NCI-H2196 (cell line): Measurements from ENCODE around the gene STARD3.
A peak's percentile ranks its signal among the peaks of the same experiment; 100 is the strongest.
"Not testable (repeated sequence)": the region's sequence is repeated elsewhere in the genome, so short reads cannot be mapped to it uniquely, and the experiment has no call there.

Experiments
- DNase-seq: peaks from one replicate; lab custom pipeline; 2025; ENCODE audit not compliant: unreplicated experiment; lab: John Stamatoyannopoulos, UW

STARD3 gene

DNA sequence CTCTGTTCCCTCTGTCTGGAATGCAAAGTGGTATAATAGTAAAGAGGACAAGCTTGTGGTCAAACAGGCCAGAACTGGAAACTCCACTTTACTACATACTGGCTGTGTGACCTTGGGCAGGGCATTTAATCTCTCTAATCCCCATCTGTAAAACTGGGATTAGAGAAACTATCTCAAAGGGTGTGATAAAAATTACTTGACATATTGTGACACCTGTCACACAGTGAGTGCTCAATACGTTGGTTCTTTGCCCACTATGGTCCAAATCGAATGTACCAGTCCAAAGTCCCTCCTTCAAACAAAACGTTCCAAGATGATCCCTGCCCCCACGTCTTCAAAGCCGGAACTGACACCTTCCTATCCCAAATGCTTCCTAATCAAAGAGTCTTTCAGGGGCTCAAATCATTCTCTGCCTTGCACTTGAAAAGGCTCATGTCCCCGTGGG is 50.2 kb downstream of the STARD3 start:
- no peak for DNase-seq

DNA sequence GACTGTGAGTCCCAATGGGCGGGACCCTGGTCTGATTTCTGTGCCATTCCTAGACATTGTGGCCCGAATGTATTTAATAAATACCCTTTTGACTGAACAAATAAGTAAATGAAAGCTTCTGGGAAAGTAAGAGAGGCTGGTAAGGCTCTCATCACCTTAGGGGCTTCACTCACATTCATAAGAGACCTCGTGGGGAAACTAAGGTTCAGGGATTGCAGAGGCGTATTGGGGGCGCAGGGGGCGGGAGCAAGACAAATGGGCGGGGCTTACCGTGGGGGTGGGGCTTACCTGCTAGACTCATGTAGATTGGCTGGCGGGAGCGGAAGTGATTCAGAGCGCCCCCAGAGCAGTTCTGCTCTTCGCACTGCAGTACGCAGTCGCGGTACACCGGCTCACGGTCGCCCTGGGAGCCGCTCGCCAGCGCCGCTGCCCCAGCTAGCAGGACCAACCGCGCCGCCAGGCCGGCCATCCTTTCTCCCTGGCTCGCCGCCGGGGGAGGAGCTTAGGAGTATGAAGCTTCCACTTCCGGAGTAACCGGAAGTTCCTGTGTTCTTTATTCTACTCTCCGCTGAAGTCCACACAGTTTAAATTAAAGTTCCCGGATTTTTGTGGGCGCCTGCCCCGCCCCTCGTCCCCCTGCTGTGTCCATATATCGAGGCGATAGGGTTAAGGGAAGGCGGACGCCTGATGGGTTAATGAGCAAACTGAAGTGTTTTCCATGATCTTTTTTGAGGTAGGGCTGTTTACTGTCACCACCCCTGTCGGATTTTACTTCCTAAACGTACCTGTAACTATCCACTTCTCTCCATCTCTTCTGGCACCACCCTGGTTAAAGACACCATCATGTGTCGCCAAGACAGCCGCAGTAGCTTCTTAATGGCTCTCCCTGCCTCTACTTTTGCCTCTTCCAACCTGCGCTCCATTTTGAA is 50.9 kb downstream of the STARD3 start, which contains the start of gene PGAP3:
TSS of gene PGAP3 (minus strand) at position 512 of the 929 bp plus-strand sequence. CDS start at position 469, 43 bp downstream.
- DNase-seq: peak; percentile 79

DNA sequence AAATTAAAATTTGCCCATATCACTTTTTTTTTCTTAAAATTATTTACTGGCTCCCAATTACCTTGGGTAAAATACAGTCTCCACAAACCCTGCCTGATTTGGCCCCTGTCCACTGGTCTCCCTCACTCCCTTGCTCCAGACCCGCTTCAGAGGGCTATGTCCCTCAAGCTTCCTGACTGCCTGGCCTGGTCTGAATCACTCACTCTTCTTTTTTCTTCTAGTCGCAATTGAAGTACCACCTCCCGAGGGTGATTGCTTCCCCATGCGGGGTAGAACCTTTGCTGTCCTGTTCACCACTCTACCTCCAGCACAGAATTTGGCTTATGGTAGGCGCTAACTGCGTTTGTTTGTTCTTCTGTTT is 51.5 kb downstream of the STARD3 start:
- no peak for DNase-seq

GRCh38 chr17:39688945-39689344 is 52.0 kb downstream of the STARD3 start:
- DNase-seq: no peak

DNA sequence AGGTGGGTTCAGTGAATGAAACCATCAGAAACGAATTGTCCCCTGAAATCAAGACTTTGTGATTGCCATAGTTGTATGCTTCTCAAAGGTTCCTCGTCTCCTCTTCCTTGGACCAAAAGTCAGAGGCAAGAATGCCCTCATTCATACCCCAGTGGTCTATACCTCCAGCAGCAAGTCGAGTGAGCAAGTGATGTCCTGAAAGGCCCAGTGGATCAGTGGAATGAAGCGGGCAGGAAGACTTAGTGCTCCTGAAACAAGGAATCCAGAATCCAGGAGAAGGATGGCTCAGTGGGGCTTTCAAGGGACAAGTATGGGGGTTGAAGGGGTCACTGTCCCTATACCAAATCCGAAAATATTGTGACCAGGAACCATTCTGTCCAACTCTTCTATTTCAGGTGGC is 57.6 kb downstream of the STARD3 start:
- no peak for DNase-seq

GRCh38 chr17:39695089-39695474 is 58.1 kb downstream of the STARD3 start:
- no peak for DNase-seq

GRCh38 chr17:39696731-39697130 is 59.8 kb downstream of the STARD3 start:
- DNase-seq: no peak

- no peak for DNase-seq
Measured at GRCh38 chr17:39697961-39698360, 61.0 kb downstream of the STARD3 start.

- DNase-seq: not testable (repeated sequence)
Measured at GRCh38 chr17:39699157-39699817, 62.3 kb downstream of the STARD3 start.

- DNase-seq: no peak
Measured at GRCh38 chr17:39699818-39700147, 62.8 kb downstream of the STARD3 start, which contains the start of gene ERBB2. Gene ERBB2 (plus strand): TSS chr17:39700064. CDS start chr17:39700239, 175 bp downstream.

- no peak for DNase-seq
Measured at GRCh38 chr17:39700148-39700987, 63.4 kb downstream of the STARD3 start.

GRCh38 chr17:39701012-39701783 is 64.3 kb downstream of the STARD3 start:
- DNase-seq: no peak

GRCh38 chr17:39701784-39702422 is 65.0 kb downstream of the STARD3 start:
- DNase-seq: no peak

- peak; percentile 17 for DNase-seq
Measured at GRCh38 chr17:39702901-39703893, 66.3 kb downstream of the STARD3 start.

- DNase-seq: no peak
Measured at GRCh38 chr17:39703913-39704312, 67.0 kb downstream of the STARD3 start.

DNA sequence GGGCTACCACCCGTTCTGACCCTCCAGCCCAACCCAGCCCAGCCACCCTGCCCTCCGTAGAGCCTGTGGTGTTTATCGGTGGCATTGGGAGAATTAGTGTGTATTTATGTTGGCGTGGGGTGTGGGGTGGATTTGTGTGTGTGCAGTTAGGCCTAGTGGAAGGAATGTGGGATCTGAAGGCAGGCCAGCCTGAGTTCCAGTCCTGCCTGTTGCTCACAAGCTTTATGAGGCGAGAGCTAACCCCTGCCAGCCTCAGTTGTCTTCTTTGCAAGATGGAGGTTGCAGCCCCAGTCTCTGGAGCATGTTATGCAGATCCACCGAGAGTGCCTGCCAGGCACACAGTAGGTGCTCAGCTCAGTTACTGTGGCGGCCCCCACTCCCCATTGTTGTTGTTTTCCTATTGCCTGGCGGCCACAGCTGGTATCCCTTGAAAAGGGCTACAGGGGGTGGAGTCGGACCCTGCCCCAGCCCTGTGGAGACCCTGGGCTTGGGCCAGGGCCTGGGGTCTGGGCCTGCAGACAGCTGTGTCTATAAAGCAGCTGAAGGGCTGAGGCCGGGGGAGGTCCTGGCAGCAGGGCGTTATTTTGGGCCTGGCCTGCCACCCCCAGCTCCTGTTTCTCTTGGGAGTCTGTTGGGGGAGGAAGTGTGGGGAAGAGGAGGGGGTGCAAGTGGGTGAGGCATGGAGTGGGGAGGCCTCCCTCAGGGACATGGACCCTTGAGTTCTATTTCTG is 68.0 kb downstream of the STARD3 start:
- no peak for DNase-seq

DNA sequence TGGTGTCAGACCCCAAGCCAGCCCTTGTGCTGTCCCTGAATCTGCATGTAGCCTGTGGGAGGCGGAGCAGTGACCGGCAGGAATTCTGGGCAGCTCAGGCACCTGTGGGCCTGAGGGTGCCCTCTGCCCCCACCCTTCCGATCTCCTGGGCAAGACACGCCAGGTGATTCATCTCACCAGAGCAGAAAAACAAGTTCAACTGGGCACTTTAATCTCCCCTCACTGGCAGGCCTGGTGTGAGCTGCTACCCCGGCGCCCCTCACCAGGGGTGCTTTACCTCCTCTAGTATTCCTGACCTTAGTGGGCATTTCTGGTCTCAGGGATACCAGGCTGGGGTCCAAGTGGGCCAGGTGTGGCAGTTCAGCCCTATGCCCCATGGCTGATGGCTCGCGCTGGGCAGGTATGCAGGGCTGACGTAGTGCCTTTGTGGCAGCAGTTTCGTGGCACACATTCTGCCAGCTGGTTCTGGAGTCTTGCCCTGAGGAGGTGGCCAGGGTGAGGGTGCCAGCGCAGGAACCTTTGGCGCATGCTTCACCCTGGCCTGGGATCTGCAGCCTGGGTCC is 68.9 kb downstream of the STARD3 start:
- DNase-seq: peak; percentile 79

DNA sequence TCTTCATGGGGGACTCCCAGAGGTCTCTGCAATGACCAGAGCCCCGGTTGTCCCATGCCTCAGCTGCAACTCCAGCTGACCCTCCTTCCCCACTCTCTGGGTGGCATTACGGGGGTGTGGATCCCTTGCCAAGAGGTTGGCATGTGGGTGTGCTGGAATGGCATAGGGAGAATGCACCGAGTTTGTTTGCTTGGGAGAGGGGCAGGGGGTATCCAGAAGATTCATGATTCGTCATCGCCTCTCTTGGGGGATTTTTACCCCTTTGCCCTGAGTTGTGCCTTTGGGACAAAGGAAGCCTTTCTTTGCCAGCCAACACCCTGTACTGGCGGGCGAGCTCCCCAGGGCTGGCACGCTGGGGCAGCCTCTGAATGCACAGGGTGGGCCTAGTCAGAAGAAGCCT is 69.4 kb downstream of the STARD3 start:
- DNase-seq: no peak
